Endothelial cell of umbilical vein (primary cell): ENCODE data around the gene LAMB4.

Experiments
- CTCF ChIP-seq, 2 donors: IDR thresholded peaks; 1 replicate in 1 of 2; 2 replicates in 1 of 2; pipeline ENCODE4 v1.5.1; 2011; ENCODE audit warnings: low read length in 2 of 2, mild to moderate bottlenecking in 2 of 2, moderate library complexity in 2 of 2, control low read depth in 1 of 2, inconsistent platforms in 1 of 2, low read depth in 1 of 2; ENCODE audit not compliant: insufficient read depth in 1 of 2; ENCODE audit errors: extremely low read depth in 1 of 2
- EZH2 ChIP-seq: IDR thresholded peaks from 2 replicates; pipeline ENCODE4 v1.6.1; 2012; ENCODE audit warnings: borderline replicate concordance, low read depth, mild to moderate bottlenecking, moderate library complexity, low read length, inconsistent platforms; ENCODE audit not compliant: severe bottlenecking
- MYC ChIP-seq: IDR thresholded peaks from one replicate; pipeline ENCODE4 v1.6.1; 2011; ENCODE audit warnings: mild to moderate bottlenecking, low read depth, low read length
- POLR2A ChIP-seq: IDR thresholded peaks from 2 replicates; pipeline ENCODE4 v1.6.1; 2012; ENCODE audit warnings: low read depth, mild to moderate bottlenecking, control low read depth, low read length

- no peak for TF ChIP-seq CTCF (IDR thresholded peaks at IDR 0.05; ENCODE audit: extremely low read depth in 1 of 2, insufficient read depth in 1 of 2, low read depth in 1 of 2, low read length in 2 of 2)
- TF ChIP-seq POLR2A: no peak
- TF ChIP-seq EZH2: no peak
- TF ChIP-seq MYC: no peak
Measured at GRCh38 chr7:108164342-108164741, 34.2 kb upstream of the LAMB4 start.
